DND-41 (cell line): ENCODE measurements around the gene DMPK.

ENCODE experiments used
- ATAC-seq: fragments of 200-7000 bp; cut with Tn5 transposase; 3 replicates; pipeline ENCODE4 v1.9.1; 2021; ENCODE audit warnings: low read depth; ENCODE audit not compliant: insufficient read depth
- DNase-seq: peaks from one replicate; pipeline ENCODE4 v3.0.0-alpha.2; 2020
- H2AFZ ChIP-seq: 2 replicates; pipeline ENCODE4 v1.6.0; 2012; ENCODE audit warnings: low read depth, low read length
- H3K27ac ChIP-seq: 2 replicates; pipeline ENCODE4 v1.5.1; 2012; ENCODE audit warnings: low read length, inconsistent platforms
- H3K27me3 ChIP-seq: fragments of 200-600 bp; sonication (generic); 2 replicates; pipeline ENCODE4 v1.6.0; 2012; ENCODE audit warnings: low read length, mild to moderate bottlenecking, inconsistent platforms; ENCODE audit not compliant: insufficient read depth, poor library complexity
- H3K36me3 ChIP-seq: 2 replicates; pipeline ENCODE4 v1.5.1; 2012; ENCODE audit warnings: low read length, inconsistent platforms; ENCODE audit not compliant: insufficient read depth
- H3K4me1 ChIP-seq: 2 replicates; pipeline ENCODE4 v1.5.1; 2012; ENCODE audit warnings: mild to moderate bottlenecking, low read length; ENCODE audit not compliant: insufficient read depth
- H3K4me2 ChIP-seq: 2 replicates; pipeline ENCODE4 v1.6.0; 2012; ENCODE audit warnings: mild to moderate bottlenecking, moderate library complexity, low read length, inconsistent platforms; ENCODE audit not compliant: insufficient read depth
- H3K4me3 ChIP-seq, 2 experiments: fragments of 200-600 bp in 1 of 2; shearing (Covaris generic) in 1 of 2; 2 replicates each; pipeline ENCODE4 v1.5.1; 2012 to 2016; ENCODE audit warnings: inconsistent platforms in 2 of 2, low read length in 2 of 2, mild to moderate bottlenecking in 2 of 2, low read depth in 1 of 2, moderate library complexity in 1 of 2
- H3K79me2 ChIP-seq: 2 replicates; pipeline ENCODE4 v1.6.0; 2012; ENCODE audit warnings: low read length, inconsistent platforms; ENCODE audit not compliant: insufficient read depth
- H3K9ac ChIP-seq: 2 replicates; pipeline ENCODE4 v1.6.0; 2012; ENCODE audit warnings: low read depth, mild to moderate bottlenecking, inconsistent platforms, low read length, moderate library complexity
- H3K9me3 ChIP-seq: 2 replicates; pipeline ENCODE4 v1.5.1; 2012; ENCODE audit warnings: low read length, moderate library complexity, mild to moderate bottlenecking, inconsistent platforms; ENCODE audit not compliant: insufficient read depth, severe bottlenecking
- H4K20me1 ChIP-seq: 2 replicates; pipeline ENCODE4 v1.6.0; 2012; ENCODE audit warnings: low read length; ENCODE audit not compliant: insufficient read depth
- CTCF ChIP-seq: IDR thresholded peaks from 2 replicates; pipeline ENCODE4 v1.5.1; 2012; ENCODE audit warnings: borderline replicate concordance, low read length, moderate library complexity, mild to moderate bottlenecking; ENCODE audit not compliant: poor library complexity, severe bottlenecking; ENCODE audit errors: extremely low read depth
- EZH2 ChIP-seq: IDR thresholded peaks from 3 replicates; pipeline ENCODE4 v1.6.1; 2012; ENCODE audit warnings: borderline replicate concordance, low read depth, mild to moderate bottlenecking, moderate library complexity, low read length, inconsistent platforms; ENCODE audit not compliant: severe bottlenecking

Gene DMPK

GRCh38 chr19:45819769-45820168 lies 37.5 kb upstream of the DMPK start:
- no peak for TF ChIP-seq EZH2
- TF ChIP-seq CTCF: no peak
- Histone ChIP-seq H3K4me3 (no peak overlapping the region), H3K4me2 (no peak overlapping the region), H3K4me1 (peaks cover 6% of the 10 kb centered on the region), H3K79me2 (no peaks in the 10 kb centered on the region), H3K27ac (peak overlapping the region; percentile 21; the same call in 1 of the 2 replicates), H3K9me3 (no peaks in the 10 kb centered on the region), H3K36me3 (peaks cover 78% of the 10 kb centered on the region), H3K27me3 (no peaks in the 10 kb centered on the region), H4K20me1 (peaks cover 14% of the 10 kb centered on the region), H3K9ac (no peak overlapping the region), H2AFZ (no peak overlapping the region)
- no peak for DNase-seq
- no peak for ATAC-seq

DNA sequence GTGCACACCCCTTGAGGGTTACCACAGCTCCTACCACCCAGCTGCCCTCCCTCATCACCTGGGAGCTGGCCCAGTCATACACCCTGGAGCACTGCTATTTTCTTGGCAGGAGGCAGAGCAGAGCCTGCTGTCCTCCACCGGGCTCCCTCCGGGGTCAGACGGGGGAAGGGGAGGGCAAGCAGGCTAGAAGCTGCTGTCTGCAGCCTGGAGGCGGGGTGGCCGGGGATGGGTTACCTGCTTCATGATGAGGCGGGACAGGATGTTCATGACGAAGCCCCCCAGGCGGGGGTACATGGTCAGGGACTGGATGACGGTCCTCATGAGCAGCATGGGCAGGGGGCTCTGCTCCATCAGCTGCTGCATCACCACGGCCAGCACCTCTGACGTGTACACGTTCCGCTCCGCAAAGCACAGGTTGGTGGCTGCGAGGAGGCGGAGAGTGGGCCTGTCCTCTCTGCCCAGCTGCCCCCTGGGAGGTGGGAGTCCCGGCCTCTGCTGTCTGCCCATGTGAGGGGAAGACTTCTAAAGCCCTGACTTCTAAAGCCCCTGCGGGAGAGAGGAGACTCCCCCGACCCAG lies 35.5 kb upstream of the DMPK start:
- H4K20me1 ChIP-seq: peaks cover 12% of the 10 kb centered on the region
- DNase-seq: no peak
- H3K9ac ChIP-seq: no peak overlapping the region
- no peak overlapping the region for H2AFZ ChIP-seq
- no peak overlapping the region for H3K4me3 ChIP-seq
- H3K4me2 ChIP-seq: no peak overlapping the region
- ATAC-seq: no peak
- H3K4me1 ChIP-seq: peaks cover 6% of the 10 kb centered on the region
- H3K9me3 ChIP-seq: no peaks in the 10 kb centered on the region
- H3K36me3 ChIP-seq: peaks cover 61% of the 10 kb centered on the region
- TF ChIP-seq CTCF: no peak
- TF ChIP-seq EZH2: no peak
- no peaks in the 10 kb centered on the region for H3K27me3 ChIP-seq
- no peaks in the 10 kb centered on the region for H3K79me2 ChIP-seq
- no peak overlapping the region for H3K27ac ChIP-seq

GRCh38 chr19:45817010-45817724 lies 34.9 kb upstream of the DMPK start:
- no peak overlapping the region for H3K4me3 ChIP-seq
- peaks cover 6% of the 10 kb centered on the region for H3K4me1 ChIP-seq
- no peak overlapping the region; the same call in 1 of the 2 replicates for H3K4me2 ChIP-seq
- no peaks in the 10 kb centered on the region for H3K9me3 ChIP-seq
- H3K36me3 ChIP-seq: peaks cover 54% of the 10 kb centered on the region
- H3K79me2 ChIP-seq: no peaks in the 10 kb centered on the region
- no peak overlapping the region for H3K27ac ChIP-seq
- H3K27me3 ChIP-seq: no peaks in the 10 kb centered on the region
- H4K20me1 ChIP-seq: peaks cover 12% of the 10 kb centered on the region
- DNase-seq (peak; percentile 96), ATAC-seq (peak; percentile 96)
- no peak for TF ChIP-seq EZH2
- peak; percentile 97 for TF ChIP-seq CTCF
- no peak overlapping the region for H3K9ac ChIP-seq
- no peak overlapping the region for H2AFZ ChIP-seq
